Eye (tissue), 1 donor: ENCODE measurements around the gene PIEZO2.
"Not testable (repeated sequence)": the region's sequence is repeated elsewhere in the genome, so short reads cannot be mapped to it uniquely, and the experiment has no call there.

Experiments
- DNase-seq: peaks from one replicate; pipeline ENCODE4 v3.0.0-alpha.2; 2015

PIEZO2 gene

GRCh38 chr18:11148680-11149440 is 509 bp downstream of the PIEZO2 start:
- DNase-seq: no peak

- DNase-seq: peak; percentile 62
Measured at GRCh38 chr18:11147962-11148679, 1.2 kb downstream of the PIEZO2 start.

GRCh38 chr18:11147371-11147951 is 1.9 kb downstream of the PIEZO2 start:
- peak; percentile 45 for DNase-seq

- no peak for DNase-seq
Measured at GRCh38 chr18:11146947-11147345, 2.4 kb downstream of the PIEZO2 start.

GRCh38 chr18:11146238-11146946 is 3.0 kb downstream of the PIEZO2 start:
- no peak for DNase-seq

GRCh38 chr18:11145413-11146191 is 3.8 kb downstream of the PIEZO2 start:
- DNase-seq: no peak

GRCh38 chr18:11137400-11137799 is 12.0 kb downstream of the PIEZO2 start:
- DNase-seq: no peak

GRCh38 chr18:11136241-11136640 is 13.1 kb downstream of the PIEZO2 start:
- no peak for DNase-seq

GRCh38 chr18:11134940-11135339 is 14.4 kb downstream of the PIEZO2 start:
- no peak for DNase-seq

GRCh38 chr18:11129059-11129458 is 20.3 kb downstream of the PIEZO2 start:
- not testable (repeated sequence) for DNase-seq

GRCh38 chr18:11125492-11126315 is 23.7 kb downstream of the PIEZO2 start:
- DNase-seq: no peak

- no peak for DNase-seq
Measured at GRCh38 chr18:11124054-11124453, 25.3 kb downstream of the PIEZO2 start.

- DNase-seq: no peak
Measured at GRCh38 chr18:11121443-11121849, 27.9 kb downstream of the PIEZO2 start.

GRCh38 chr18:11119959-11120587 is 29.3 kb downstream of the PIEZO2 start:
- no peak for DNase-seq

- DNase-seq: no peak
Measured at GRCh38 chr18:11119550-11119949, 29.8 kb downstream of the PIEZO2 start.

GRCh38 chr18:11118051-11118766 is 31.2 kb downstream of the PIEZO2 start:
- DNase-seq: no peak

GRCh38 chr18:11115276-11115675 is 34.1 kb downstream of the PIEZO2 start:
- peak; percentile 18 for DNase-seq

- DNase-seq: no peak
Measured at GRCh38 chr18:11114653-11115052, 34.7 kb downstream of the PIEZO2 start.

GRCh38 chr18:11113937-11114336 is 35.4 kb downstream of the PIEZO2 start:
- no peak for DNase-seq

GRCh38 chr18:11113046-11113548 is 36.3 kb downstream of the PIEZO2 start:
- no peak for DNase-seq
